Measurements from ENCODE around the gene CDC42.
"Not testable (repeated sequence)": the region's sequence is repeated elsewhere in the genome, so short reads cannot be mapped to it uniquely, and the experiment has no call there.

CDC42 gene

DNA sequence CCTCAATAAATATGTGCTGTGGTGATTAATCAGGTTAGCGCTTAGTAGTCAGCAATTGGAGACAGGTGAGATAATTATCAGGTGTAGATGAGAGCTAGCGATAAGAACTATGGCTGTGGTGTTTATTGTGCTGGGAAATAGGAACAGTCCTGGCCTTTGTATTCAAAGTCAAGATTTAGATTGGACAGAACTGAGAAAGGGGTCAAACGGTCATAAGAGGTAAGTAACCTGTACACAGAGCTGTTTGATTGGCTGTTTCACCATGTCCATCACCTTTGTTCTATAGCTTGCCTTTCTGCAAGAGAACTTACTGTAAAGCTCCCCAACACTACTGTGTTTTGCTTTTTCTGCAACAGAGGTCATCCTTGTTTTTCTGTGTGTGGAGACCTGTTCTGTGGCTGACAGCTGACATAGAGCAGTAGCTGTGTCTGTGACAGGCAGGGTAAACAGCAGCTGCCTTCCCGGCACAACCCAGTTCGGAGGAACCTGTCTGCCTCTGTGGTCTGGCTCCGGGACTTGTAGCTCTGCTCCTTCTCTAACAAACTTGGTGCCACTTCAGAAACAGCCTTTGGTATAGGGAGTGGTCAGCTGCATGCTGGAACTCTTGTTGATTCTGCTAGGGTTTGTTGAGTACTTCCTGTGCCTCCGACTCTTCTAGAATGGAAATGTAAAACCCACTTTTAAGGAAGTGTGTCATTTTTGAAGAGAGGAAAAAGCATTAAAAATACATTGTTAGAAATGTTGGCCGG, 21.1 kb upstream of the CDC42 start:
- H3K4me3 ChIP-seq (ENCODE audit: low read length): no peak overlapping the region
- no peak for DNase-seq (ENCODE audit: low read depth)
- no peak for TF ChIP-seq CTCF (conservative IDR thresholded peaks at IDR 0.05; ENCODE audit: low read depth, low read length)

DNA sequence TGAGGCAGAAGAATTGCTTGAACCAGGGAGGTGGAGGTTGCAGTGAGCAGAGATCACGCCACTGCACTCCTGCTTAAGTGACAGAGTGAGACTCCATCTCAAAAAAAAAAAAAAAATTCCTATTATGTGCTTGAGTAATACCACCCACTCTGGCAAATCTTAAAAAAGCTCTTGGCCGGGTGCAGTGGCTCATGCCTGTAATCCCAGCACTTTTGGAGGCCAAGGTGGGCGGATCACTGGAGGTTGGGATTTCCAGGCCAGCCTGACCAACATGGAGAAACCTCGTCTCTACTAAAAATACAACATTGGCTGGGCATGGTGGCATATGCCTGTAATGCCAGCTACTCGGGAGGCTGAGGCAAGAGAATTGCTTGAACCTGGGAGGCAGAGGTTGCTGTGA, 17.7 kb upstream of the CDC42 start:
- not testable (repeated sequence) for H3K4me3 ChIP-seq (ENCODE audit: low read length); DNase-seq (ENCODE audit: low read depth)

DNA sequence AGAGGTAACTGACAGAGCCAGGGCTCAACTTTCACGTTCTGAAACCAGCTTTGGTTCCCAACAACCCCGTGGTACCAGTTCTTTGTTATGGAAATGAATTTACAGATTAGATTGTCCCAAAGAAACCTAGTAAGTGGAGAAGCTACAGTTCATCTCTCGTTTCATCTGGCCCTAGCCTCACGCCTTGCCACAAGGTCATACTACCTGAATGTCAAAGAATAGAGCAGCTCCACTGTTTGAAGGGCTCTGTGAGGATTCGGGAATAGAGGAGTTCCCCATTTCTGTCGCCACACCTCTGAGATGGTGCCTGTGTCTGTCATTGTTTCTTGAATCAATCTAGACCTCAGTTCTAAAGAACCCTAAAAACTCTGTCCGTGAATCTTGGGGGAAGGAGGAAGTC, 15.0 kb upstream of the CDC42 start:
- H3K4me3 ChIP-seq (ENCODE audit: low read length): no peak overlapping the region
- DNase-seq (ENCODE audit: low read depth): no peak
- no peak for TF ChIP-seq CTCF (conservative IDR thresholded peaks at IDR 0.05; ENCODE audit: low read depth, low read length)

DNA sequence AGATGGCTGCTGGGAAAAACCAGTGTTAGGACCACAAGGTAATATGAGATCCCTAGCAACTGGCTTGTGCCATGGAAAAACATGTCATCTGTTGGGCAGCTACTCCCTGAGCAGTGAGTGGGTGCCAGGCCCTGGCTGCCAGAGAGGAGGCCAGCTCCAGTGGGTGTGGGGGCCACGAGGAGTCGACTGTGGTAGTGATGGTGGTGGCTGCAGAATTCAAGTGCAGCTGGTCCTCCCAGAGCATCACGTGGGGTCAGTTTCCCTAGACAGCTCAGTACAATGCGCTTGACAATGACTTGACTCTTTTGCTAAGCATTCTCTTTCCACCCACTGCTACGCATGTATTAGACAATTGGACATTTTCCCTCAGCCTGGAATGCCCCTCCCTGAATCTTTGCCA, 14.5 kb upstream of the CDC42 start:
- no peak overlapping the region for H3K4me3 ChIP-seq (ENCODE audit: low read length)
- no peak for DNase-seq (ENCODE audit: low read depth)
- no peak for TF ChIP-seq CTCF (conservative IDR thresholded peaks at IDR 0.05; ENCODE audit: low read depth, low read length)

DNA sequence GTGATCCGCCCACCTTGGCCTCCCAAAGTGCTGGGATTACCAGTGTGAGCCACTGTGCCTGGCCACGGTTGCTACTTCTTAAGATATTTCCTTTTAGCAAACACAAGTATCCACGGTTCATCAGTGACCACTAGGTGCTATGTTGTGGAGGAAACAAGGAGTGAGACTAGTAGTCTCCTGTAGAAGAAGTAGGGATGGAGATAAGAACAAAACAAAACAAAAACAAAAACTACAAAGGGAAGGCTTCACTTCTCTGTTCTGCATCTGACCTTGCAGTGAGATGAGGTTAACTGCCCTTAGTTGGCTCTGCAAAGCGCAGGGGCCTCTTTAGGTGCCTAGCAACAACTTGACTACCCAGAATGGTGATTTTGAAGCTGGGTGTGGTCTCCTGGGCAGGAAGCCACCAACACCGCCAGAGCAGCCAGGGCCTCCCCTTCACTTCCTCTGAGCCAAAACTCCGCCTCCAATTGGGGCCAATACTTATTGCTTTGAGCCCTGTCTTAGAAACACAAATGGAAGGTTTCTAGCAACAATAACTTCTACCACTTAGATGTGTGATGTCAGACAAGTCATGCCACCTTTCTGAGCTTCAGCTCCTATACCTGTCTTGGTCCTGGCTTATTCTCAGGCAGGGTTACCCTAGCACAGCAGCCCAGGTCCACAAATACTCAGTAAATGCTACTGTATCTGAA, 12.8 kb upstream of the CDC42 start:
- DNase-seq (ENCODE audit: low read depth): peak; percentile 49
- TF ChIP-seq CTCF (conservative IDR thresholded peaks at IDR 0.05; ENCODE audit: low read depth, low read length): no peak
- no peak overlapping the region for H3K4me3 ChIP-seq (ENCODE audit: low read length)

DNA sequence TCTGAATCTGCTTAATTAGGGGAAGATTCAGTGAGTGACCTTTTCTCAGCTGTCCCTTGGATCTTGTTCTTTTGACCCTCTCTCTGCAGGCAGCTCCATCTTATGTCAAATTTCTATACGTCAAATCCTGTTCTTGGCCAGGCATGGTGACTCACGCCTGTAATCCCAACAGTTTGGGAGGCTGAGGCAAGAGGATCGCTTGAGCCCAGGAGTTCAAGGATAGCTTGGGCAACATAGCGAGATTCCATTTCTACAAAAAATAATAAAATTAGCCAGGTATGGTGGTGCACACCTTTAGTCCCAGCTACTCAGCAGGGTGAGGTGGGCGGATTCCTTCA, 12.3 kb upstream of the CDC42 start:
- H3K4me3 ChIP-seq (ENCODE audit: low read length): no peak overlapping the region
- no peak for DNase-seq (ENCODE audit: low read depth)
- no peak for TF ChIP-seq CTCF (conservative IDR thresholded peaks at IDR 0.05; ENCODE audit: low read depth, low read length)

DNA sequence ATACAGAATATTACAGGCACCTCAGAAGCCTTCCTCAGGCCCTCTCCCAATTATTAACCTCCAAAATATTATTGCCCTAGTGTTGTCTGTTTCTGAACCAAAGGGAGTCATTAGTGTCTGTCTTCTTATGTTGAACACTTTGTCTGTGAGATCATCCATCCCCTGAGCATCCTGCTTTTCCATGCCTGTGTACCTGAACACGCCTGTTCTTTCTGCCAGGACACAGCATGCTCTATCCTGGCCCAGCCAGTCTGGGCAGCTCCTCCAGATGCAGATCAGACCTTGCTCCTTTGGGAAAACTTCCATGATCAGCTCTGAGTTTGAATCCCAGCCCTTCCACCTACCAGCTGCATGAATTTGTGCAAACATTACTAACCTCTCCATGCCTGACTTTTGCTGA, 11.0 kb upstream of the CDC42 start:
- TF ChIP-seq CTCF (conservative IDR thresholded peaks at IDR 0.05; ENCODE audit: low read depth, low read length): no peak
- DNase-seq (ENCODE audit: low read depth): no peak

More for the DNA sequence above, 11.0 kb upstream of the CDC42 start:
- no peak overlapping the region for H3K4me3 ChIP-seq (ENCODE audit: low read length)

Measured in retinal pigment epithelial cell (primary cell).